ENCODE measurements around the gene SMG6. TPM values are rescaled to one million over a fixed set of nuclear protein-coding genes. Genes with fewer than 3 reads are reported as not detected.

Gene SMG6
- total and polyA plus RNA-seq, 2 of the 8 experiments (the other 6 are each of a cell fraction or from before 2014, with no cell fraction given), result 18.5 to 25.2 TPM

- TF ChIP-seq JUN (IDR thresholded peaks at IDR 0.05; ENCODE audit: low read depth, low read length) (no peak), SRF (IDR thresholded peaks at IDR 0.05; ENCODE audit: low read depth, low read length) (no peak), BRCA1 (IDR thresholded peaks at IDR 0.05; ENCODE audit: low read depth, low read length) (no peak)
Observed at GRCh38 chr17:2067608-2068024, 236.0 kb downstream of the SMG6 start (continued).
